HG03565 (cell line): ENCODE data around the gene SYT2.
"Not testable (repeated sequence)": the region's sequence is repeated elsewhere in the genome, so short reads cannot be mapped to it uniquely, and the experiment has no call there.

ENCODE experiments used
- ATAC-seq: cut with Tn5 transposase; IDR thresholded peaks from one replicate; pipeline ENCODE4 v1.9.1; 2021; ENCODE audit warnings: mild to moderate bottlenecking, moderate library complexity; ENCODE audit not compliant: unreplicated experiment

The SYT2 gene

GRCh38 chr1:202578001-202578504, 132.2 kb downstream of the SYT2 start:
- no peak for ATAC-seq

DNA sequence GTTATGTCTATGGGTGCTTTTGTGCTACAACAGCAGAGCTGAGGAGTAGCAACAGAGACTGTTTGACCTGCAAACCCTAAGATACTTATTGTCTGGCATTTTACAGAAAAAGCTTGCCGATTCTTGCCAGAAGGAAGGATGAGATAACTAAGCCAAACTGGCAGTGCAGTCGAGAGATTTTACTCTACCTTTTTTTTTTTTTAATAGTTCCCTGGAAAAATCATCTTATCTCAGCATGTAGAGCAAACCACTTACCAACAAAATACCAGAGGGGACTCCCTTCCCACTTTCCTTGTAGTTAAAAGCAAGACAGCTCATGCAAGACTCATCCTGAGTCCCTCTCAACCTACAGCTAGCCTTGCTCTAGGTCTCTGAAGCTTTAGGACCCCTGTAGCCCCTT, 132.9 kb downstream of the SYT2 start:
- no peak for ATAC-seq

DNA sequence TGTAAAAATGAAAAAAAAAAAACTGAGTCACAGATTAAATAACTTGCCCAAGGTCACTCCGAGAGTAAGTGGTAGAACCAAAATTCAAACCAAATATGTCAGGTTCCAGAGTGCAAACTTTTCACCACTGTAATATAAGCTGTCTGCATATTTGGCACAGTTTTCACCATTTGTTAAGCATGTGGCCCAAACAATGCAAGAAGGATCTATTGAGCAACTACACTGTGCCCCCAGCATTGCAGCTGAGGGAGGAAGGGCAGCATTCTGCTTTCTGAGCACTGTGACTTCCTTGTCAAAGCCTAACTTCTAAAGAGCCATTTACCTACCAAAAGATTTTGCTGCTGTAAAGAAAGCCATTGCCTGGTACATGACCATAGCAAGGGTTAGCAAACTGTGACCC, 133.4 kb downstream of the SYT2 start:
- no peak for ATAC-seq

- ATAC-seq: no peak
Observed at GRCh38 chr1:202575918-202576653, 134.2 kb downstream of the SYT2 start.

- no peak for ATAC-seq
Observed at GRCh38 chr1:202572867-202573266, 137.4 kb downstream of the SYT2 start.

GRCh38 chr1:202571719-202572339, 138.4 kb downstream of the SYT2 start:
- ATAC-seq: no peak

GRCh38 chr1:202569393-202570322, 140.6 kb downstream of the SYT2 start:
- no peak for ATAC-seq

DNA sequence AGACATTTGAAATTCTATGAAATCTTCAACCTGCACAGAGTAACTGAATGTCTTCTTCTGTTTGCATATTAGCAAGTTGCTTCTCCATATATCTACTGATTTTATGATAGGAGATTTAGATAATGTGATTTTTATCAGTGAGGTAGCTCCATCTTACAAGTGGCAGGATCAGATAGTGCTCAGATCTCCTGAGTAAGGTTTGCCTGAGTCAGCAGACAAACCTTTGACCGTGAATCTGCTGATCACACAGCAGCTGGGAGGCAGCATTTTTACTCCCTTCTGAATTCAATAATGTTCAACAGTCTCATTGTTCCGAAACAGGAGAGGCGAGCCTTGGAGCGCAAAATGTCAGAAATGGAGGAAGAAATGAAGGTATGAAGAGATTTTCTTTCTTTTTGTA, 141.4 kb downstream of the SYT2 start:
- ATAC-seq: no peak

GRCh38 chr1:202568410-202568809, 141.8 kb downstream of the SYT2 start:
- ATAC-seq: no peak

DNA sequence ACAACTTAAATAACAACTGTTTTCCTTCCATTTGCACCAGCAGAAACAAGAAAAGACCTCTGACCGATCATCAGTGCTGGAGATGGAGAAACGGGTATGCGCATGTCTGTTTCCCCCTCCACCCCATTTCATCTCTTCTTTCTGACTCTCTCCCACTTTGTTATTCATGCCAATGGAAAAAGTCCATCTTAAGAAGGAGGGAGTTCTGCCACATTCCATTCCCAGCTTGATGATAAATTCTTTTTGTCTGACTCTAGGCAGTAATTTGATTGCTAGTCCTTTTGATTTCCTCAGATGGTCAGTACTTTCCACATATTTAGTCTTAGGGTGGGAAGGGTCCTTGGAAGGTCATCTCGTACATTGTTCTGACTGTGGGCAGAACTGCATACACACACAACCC, 142.5 kb downstream of the SYT2 start:
- no peak for ATAC-seq

DNA sequence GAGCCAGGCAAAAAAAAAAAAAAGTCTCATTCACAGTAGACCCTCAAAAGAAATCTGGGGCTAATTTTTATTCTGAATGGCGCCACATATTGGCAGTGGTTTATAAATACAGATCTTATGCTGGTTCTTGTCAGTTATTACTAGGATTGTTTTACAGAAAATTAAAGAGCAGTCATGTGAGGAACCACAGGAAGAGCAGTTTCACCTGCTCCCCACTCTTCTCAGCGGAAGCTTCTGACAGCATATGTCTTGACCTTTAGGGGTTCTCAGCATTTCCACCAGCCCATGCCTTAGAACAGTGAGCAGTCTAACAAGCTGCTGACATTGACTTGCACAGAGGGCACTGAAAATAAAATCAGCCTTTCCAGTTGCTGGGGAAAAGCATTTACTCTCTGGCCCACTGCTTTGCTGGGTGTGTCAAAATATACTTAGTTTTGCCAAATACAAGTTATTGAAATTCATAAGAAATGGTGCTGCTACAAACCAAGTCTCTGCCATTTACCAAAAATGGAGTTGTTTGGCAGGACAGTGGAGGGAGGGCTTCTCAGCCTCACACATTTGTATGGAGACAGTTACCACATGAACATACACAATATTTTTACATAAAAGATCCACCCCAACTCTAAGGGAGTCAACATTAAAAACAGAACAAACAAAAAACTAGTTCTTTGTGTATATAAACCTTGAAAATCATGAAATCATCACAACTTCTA, 144.2 kb downstream of the SYT2 start:
- ATAC-seq: peak; percentile 78

- ATAC-seq: no peak
Observed at GRCh38 chr1:202564958-202565495, 145.2 kb downstream of the SYT2 start.

DNA sequence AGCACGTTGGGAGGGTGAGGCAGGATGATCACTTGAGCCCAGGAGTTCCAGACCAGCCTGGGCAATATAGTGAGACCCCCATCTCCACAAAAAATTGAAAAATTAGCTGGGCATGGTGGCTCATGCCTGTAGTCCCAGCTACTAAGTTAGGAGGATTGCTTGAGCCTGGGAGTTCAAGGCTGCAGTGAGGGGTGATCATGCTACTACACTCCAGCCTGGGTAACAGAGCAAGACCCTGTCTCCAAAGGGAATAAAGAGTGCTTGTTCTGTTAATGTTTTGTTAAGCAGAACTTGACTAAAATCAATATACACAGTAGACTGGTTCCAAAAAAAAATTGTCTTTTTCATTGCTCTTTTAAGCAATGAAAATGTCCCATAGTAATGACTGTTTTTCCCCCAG, 146.4 kb downstream of the SYT2 start:
- no peak for ATAC-seq

GRCh38 chr1:202562444-202563060, 147.7 kb downstream of the SYT2 start:
- ATAC-seq: no peak

DNA sequence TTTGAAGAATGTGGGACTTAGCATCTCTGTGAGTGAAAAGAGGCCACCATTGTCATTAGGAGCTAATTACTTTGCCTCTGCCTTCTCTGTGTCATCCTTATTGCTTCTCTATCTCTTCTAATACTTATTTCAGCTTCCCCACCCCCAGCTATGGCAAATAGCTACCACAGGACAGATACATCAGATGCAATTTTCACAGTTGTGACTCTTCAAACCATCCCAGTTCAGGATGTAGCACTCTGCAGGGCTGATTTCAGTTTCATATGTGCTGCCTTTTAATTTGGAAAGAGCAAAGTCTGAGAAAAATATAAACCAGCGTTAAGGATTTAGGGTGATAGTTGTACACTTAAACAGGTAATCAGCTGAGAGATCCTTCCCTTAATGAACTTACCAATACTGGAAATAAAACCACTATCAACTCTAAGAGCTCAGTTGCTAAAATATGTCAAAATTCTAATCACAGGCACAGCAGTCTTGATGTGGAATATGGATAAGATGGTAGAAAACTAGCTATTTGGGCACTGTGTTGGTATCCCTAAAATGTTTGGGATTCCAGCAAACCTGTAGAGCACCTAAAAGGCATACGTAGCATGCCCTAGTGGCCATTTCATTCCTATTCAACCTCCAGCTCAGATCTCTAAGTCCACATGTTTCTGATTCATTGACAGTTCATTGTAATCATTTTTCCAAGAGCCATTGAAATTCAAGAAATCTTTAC, 148.4 kb downstream of the SYT2 start:
- no peak for ATAC-seq

GRCh38 chr1:202561240-202561639, 149.0 kb downstream of the SYT2 start:
- ATAC-seq: no peak

DNA sequence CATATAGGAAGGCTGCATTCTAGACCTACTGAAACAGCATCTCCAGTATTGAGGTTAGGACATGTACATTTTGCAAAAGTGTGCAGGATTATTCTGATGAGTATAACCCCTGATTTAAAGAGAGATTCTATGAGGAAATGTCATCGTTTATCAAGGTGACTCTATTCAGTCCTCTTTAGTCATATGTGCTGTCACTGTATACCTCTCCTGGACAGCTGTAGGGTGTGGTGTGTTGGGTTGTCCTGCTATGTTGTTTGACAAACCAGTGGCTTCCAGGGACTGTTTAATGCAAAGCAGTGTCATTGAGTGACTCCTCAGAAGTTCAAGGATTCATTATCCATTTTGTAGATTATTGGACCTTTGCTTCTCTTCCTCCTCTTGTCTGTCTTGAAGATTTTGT, 152.6 kb downstream of the SYT2 start:
- not testable (repeated sequence) for ATAC-seq

DNA sequence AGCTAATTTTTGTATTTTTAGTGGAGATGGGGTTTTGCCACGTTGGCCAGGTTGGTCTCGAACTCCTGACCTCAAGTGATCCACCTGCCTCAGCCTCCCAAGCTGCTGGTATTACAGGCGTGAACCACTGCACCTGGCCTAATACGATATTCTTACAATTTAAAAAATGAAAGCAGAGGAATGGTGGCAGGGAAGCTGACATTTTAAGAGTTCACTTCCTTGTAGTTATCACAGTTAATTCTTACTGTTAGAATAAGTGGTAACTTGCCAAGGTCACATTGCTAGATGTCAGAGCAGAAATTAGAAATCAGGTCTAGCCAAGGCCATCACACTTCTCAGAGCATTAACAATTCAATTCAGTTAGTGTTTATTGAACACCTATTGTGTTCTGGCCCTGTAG, 154.2 kb downstream of the SYT2 start:
- not testable (repeated sequence) for ATAC-seq

DNA sequence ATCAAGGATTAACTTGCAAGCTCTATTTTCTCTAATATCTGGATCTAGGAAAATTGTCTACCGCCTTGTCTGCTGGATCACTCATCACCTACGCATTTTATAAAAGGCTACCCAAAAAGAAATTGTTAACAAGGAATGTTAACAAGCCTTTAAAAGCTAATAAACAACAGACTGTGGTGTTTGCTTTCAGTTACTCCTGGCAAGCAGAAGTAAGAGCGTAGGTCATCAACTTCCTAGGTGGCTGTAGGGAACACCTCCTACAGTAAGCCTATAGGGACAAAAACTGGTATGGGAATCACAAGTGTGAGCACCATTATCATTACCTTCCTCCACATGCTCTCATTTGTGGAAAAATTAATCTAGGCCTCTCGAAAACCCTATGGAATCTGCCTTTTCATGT, 155.6 kb downstream of the SYT2 start:
- ATAC-seq: not testable (repeated sequence)
